ENCODE data around the gene KDM4C.

DNA sequence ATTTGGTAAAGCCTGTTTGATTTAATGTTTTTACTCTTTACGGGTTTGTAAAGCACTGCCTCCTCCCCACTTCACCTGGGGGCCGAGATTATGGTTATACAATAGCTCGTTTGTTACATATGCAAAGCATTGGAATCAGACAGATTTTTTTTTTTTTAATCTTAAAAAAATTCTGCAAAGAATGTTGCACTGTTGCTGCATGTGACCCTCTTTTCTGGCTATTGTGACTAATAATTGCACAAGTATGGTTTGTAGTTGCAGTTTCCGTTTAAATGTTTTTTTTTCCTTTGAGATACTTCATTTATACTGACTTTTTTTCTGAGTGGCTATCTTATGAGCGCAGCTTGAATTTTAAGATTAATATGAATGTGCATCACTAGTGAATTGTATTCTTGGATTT lies 165.3 kb downstream of the KDM4C start:
- TF ChIP-seq EZH2 (IDR thresholded peaks at IDR 0.05) (no peak), EZH2phosphoT487 (IDR thresholded peaks at IDR 0.05) (no peak)
- TF ChIP-seq, protein P1, sequence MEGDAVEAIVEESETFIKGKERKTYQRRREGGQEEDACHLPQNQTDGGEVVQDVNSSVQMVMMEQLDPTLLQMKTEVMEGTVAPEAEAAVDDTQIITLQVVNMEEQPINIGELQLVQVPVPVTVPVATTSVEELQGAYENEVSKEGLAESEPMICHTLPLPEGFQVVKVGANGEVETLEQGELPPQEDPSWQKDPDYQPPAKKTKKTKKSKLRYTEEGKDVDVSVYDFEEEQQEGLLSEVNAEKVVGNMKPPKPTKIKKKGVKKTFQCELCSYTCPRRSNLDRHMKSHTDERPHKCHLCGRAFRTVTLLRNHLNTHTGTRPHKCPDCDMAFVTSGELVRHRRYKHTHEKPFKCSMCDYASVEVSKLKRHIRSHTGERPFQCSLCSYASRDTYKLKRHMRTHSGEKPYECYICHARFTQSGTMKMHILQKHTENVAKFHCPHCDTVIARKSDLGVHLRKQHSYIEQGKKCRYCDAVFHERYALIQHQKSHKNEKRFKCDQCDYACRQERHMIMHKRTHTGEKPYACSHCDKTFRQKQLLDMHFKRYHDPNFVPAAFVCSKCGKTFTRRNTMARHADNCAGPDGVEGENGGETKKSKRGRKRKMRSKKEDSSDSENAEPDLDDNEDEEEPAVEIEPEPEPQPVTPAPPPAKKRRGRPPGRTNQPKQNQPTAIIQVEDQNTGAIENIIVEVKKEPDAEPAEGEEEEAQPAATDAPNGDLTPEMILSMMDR (IDR thresholded peaks at IDR 0.05), result no peak

Measured in neural progenitor cell (in vitro differentiated cells).